ENCODE results near the gene KRT16.

GRCh38 chr17:41647940-41648410, 35.4 kb upstream of the KRT16 start:
- TF ChIP-seq, protein P1, sequence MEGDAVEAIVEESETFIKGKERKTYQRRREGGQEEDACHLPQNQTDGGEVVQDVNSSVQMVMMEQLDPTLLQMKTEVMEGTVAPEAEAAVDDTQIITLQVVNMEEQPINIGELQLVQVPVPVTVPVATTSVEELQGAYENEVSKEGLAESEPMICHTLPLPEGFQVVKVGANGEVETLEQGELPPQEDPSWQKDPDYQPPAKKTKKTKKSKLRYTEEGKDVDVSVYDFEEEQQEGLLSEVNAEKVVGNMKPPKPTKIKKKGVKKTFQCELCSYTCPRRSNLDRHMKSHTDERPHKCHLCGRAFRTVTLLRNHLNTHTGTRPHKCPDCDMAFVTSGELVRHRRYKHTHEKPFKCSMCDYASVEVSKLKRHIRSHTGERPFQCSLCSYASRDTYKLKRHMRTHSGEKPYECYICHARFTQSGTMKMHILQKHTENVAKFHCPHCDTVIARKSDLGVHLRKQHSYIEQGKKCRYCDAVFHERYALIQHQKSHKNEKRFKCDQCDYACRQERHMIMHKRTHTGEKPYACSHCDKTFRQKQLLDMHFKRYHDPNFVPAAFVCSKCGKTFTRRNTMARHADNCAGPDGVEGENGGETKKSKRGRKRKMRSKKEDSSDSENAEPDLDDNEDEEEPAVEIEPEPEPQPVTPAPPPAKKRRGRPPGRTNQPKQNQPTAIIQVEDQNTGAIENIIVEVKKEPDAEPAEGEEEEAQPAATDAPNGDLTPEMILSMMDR (IDR thresholded peaks at IDR 0.05; ENCODE audit: control extremely low read depth in 1 of 3, insufficient read depth in 1 of 3, low read depth in 1 of 3, low read length in 3 of 3): peak; percentile 84 to 98 (median 95)
- TF ChIP-seq RFX5 (IDR thresholded peaks at IDR 0.05; ENCODE audit: borderline replicate concordance, low read depth, low read length) (no peak), EZH2 (IDR thresholded peaks at IDR 0.05; ENCODE audit: low read depth, low read length, severe bottlenecking) (no peak), KDM5A (IDR thresholded peaks at IDR 0.05; ENCODE audit: low read length) (no peak), USF2 (IDR thresholded peaks at IDR 0.05; ENCODE audit: low read length) (no peak), EGR1 (IDR thresholded peaks at IDR 0.05; ENCODE audit: borderline replicate concordance, low read depth, low read length) (no peak)

Measured in H1 (cell line).